B cell (primary cell): ENCODE measurements around the gene TMEM201. TPM values are rescaled to one million over a fixed set of nuclear protein-coding genes. Genes with fewer than 3 reads are reported as not detected.

Experiments used
- ATAC-seq: fragments of 200-7000 bp; cut with Tn5 transposase; one replicate; pipeline ENCODE4 v1.10.0; 2021; ENCODE audit warnings: low read depth, mild to moderate bottlenecking, moderate number of reproducible peaks, moderate library complexity
- CTCF ChIA-PET: fragments of 350-600 bp; sonication (Branson Sonifier 250); formaldehyde crosslinking; loops from one replicate; lab custom pipeline; 2021; ENCODE audit warnings: antibody characterized with exemption, inconsistent platforms; lab: Charles Lee
- POLR2A ChIA-PET: fragments of 350-600 bp; sonication (Branson Sonifier 250); formaldehyde crosslinking; loops from one replicate; lab custom pipeline; 2021; ENCODE audit warnings: antibody characterized with exemption; lab: Charles Lee
- DNase-seq: peaks from one replicate; pipeline ENCODE4 v3.0.0; 2013
- H2AFZ ChIP-seq: 2 replicates; pipeline ENCODE4 v1.6.1; 2012; ENCODE audit warnings: mild to moderate bottlenecking, low read depth, low read length; ENCODE audit not compliant: insufficient read depth, poor library complexity, severe bottlenecking
- H3K27ac ChIP-seq, 2 donors: 1 replicate in 1 of 2; 2 replicates in 1 of 2; pipeline ENCODE4 v1.5.1; 2012 to 2013; ENCODE audit warnings: low read length in 2 of 2, mild to moderate bottlenecking in 2 of 2, moderate library complexity in 1 of 2
- H3K27me3 ChIP-seq, 4 experiments: fragments of 200-600 bp in 1 of 4; sonication (generic) in 1 of 4; replicated peaks in 1 of 4; 1 replicate in 2 of 4; 2 replicates in 2 of 4; pipeline versions ENCODE4 v1.6.1 to v1.7.0; 2013 to 2016; ENCODE audit warnings: low read length in 3 of 4, mild to moderate bottlenecking in 2 of 4, mixed read lengths in 1 of 4, moderate library complexity in 1 of 4; ENCODE audit not compliant: insufficient read depth in 4 of 4, control insufficient read depth in 3 of 4; ENCODE audit errors: control extremely low read depth in 1 of 4
- H3K36me3 ChIP-seq, 2 experiments: replicated peaks in 1 of 2; 1 replicate in 1 of 2; 2 replicates in 1 of 2; pipeline versions ENCODE4 v1.6.1 to v1.7.1; 2013; ENCODE audit warnings: low read length in 1 of 2; ENCODE audit not compliant: insufficient read depth in 2 of 2, control insufficient read depth in 1 of 2; ENCODE audit errors: control extremely low read depth in 1 of 2, extremely low read depth in 1 of 2
- H3K4me1 ChIP-seq, 2 donors: fragments of 200-600 bp in 1 of 2; sonication (generic) in 1 of 2; 1 replicate in 1 of 2; 2 replicates in 1 of 2; pipeline versions ENCODE4 v1.5.1 to v1.6.1; 2013 to 2017; ENCODE audit warnings: low read length in 2 of 2; ENCODE audit not compliant: control insufficient read depth in 2 of 2, insufficient read depth in 2 of 2
- H3K4me2 ChIP-seq: replicated peaks from 2 replicates; pipeline ENCODE3; 2012; ENCODE audit warnings: mild to moderate bottlenecking, low read depth, low read length; ENCODE audit not compliant: poor library complexity, severe bottlenecking
- H3K4me3 ChIP-seq, 5 experiments: fragments of 200-600 bp in 1 of 5; sonication (generic) in 1 of 5; 1 replicate in 3 of 5; 2 replicates in 2 of 5; pipeline versions ENCODE4 v1.5.1 to v1.7.0; 2011 to 2016; ENCODE audit warnings: low read length in 4 of 5, mild to moderate bottlenecking in 4 of 5, low read depth in 2 of 5, control low read depth in 1 of 5, moderate library complexity in 1 of 5; ENCODE audit not compliant: insufficient read depth in 1 of 5; ENCODE audit errors: control extremely low read depth in 1 of 5, extremely low read depth in 1 of 5
- H3K79me2 ChIP-seq: fragments of 200-600 bp; sonication (generic); one replicate; pipeline ENCODE4 v1.6.0; 2016; ENCODE audit warnings: low read length; ENCODE audit not compliant: control insufficient read depth, insufficient read depth
- H3K9ac ChIP-seq: fragments of 200-600 bp; sonication (generic); 2 replicates; pipeline ENCODE4 v1.6.1; 2017; ENCODE audit warnings: mild to moderate bottlenecking, low read length, moderate library complexity
- H3K9me3 ChIP-seq, 3 donors: one replicate each; pipeline versions ENCODE4 v1.6.1 to v1.7.1; 2013; ENCODE audit warnings: low read length in 2 of 3; ENCODE audit not compliant: control insufficient read depth in 2 of 3, insufficient read depth in 1 of 3; ENCODE audit errors: control extremely low read depth in 1 of 3
- H4K20me1 ChIP-seq: 2 replicates; pipeline ENCODE4 v1.6.0; 2012; ENCODE audit warnings: mild to moderate bottlenecking, low read length; ENCODE audit not compliant: insufficient read depth, control insufficient read depth, poor library complexity, severe bottlenecking
- H3K27ac Mint-ChIP-seq: one replicate; pipeline ENCODE4 v1.8.0; 2021; ENCODE audit warnings: mixed read lengths
- H3K27me3 Mint-ChIP-seq: one replicate; pipeline ENCODE4 v1.8.0; 2021; ENCODE audit warnings: mixed read lengths
- H3K4me1 Mint-ChIP-seq: one replicate; pipeline ENCODE4 v1.8.0; 2021; ENCODE audit warnings: mixed read lengths
- H3K4me3 Mint-ChIP-seq: one replicate; pipeline ENCODE4 v1.8.0; 2021; ENCODE audit warnings: mixed read lengths
- H3K9me3 Mint-ChIP-seq: one replicate; pipeline ENCODE4 v1.8.0; 2022; ENCODE audit warnings: mixed read lengths; ENCODE audit not compliant: insufficient read depth
- CTCF ChIP-seq: fragments of 200-600 bp; IDR thresholded peaks from one replicate; pipeline ENCODE4 v1.8.0; 2022; ENCODE audit warnings: antibody characterized with exemption, mild to moderate bottlenecking
- EZH2 ChIP-seq: IDR thresholded peaks from 2 replicates; pipeline ENCODE4 v1.6.1; 2012; ENCODE audit warnings: borderline replicate concordance, low read depth, mild to moderate bottlenecking, moderate library complexity, low read length; ENCODE audit not compliant: insufficient read depth, poor library complexity, severe bottlenecking
- WGBS: methylation state at CpG from one replicate; pipeline ENCODE4 v1.1.5; 2013; ENCODE audit warnings: missing lambda C conversion rate; ENCODE audit not compliant: insufficient coverage; 5-methylcytosine and 5-hydroxymethylcytosine counted together
- intact Hi-C: fragments of 100-400 bp; cut with micrococcal nuclease; formaldehyde crosslinking; loops from one replicate; pipeline ENCODE4 v1.10.0; 2022
- polyA plus RNA-seq: library from polyadenylated mRNA; depleted of rRNA; stranded (reverse); fragments of >200 nt; gene quantifications from 2 replicates; pipeline ENCODE4 v1.2.3, GENCODE V29; 2012
- total RNA-seq, 2 donors: library from RNA; stranded (reverse); fragments of 120-200 nt in 1 of 2; gene quantifications; 1 replicate in 1 of 2; 2 replicates in 1 of 2; pipeline versions ENCODE4 v1.2.3 to v1.2.4, GENCODE V29; 2013 to 2022

TMEM201 gene
- total and polyA plus RNA-seq, 2 donors (not counting 1 experiment from before 2014, with no cell fraction given): 6.5 to 9.1 TPM

DNA sequence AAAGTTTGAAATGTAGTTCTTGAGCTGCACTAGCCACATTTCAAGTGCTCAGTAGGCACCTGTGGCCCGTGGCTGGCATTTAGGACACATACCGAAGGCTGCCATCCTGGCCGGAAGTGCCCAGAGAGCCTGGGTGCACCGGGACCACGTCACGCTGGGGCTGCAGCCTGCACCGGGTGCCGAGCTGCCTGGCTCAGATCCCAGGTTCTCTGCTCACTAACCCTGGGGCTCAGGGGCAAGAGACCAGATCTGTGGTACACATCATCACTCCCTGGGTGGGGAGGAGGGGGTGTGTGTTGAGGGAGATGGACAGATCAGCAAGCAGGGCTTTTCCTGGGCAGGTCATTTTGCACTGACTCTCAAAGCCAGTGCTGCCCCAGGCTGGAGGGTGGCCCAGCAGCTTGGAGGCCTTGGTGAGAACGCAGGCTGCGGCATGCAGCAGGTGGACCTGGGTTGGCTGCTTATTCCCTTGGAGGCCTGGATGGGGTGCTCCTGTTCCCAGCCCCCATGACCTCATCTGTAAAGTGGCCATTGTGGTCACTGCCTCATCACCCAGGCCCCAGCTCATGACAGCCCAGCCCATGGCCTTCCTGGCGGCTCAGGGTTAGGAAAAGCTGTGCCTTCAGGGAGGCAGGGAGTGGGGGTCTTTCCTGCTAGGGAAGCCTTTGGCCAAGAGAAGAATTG lies 23.6 kb downstream of the TMEM201 start:
- ChIA-PET CTCF (interaction anchor here (1.5 to 7.2 kb wide), 3 partner anchors 23 to 254 kb away, joined by 3 to 150 read pairs (median 4); no protein-coding TSS in a partner anchor), POLR2A (no interaction called here)
- Mint-ChIP-seq H3K4me3 (no peak overlapping the region), H3K9me3 (no peaks in the 10 kb centered on the region), H3K27me3 (no peaks in the 10 kb centered on the region), H3K27ac (no peak overlapping the region), H3K4me1 (peaks cover 2% of the 10 kb centered on the region)
- no peak for DNase-seq
- TF ChIP-seq CTCF (no peak), EZH2 (no peak)
- no peak overlapping the region for H2AFZ ChIP-seq
- no peak overlapping the region for H3K9ac ChIP-seq
- H3K4me3 ChIP-seq: no peak overlapping the region
- no peak for ATAC-seq
- no peaks in the 10 kb centered on the region for H3K27me3 ChIP-seq
- no peaks in the 10 kb centered on the region for H3K9me3 ChIP-seq
- peaks cover 4 to 9% of the 10 kb centered on the region in 2 donors for H3K4me1 ChIP-seq
- H3K79me2 ChIP-seq: peaks cover 10% of the 10 kb centered on the region
- intact Hi-C loops: no loop called here
- peaks cover 0 to 15% of the 10 kb centered on the region in 2 experiments for H3K36me3 ChIP-seq
- WGBS: 100% methylated on average over 7 of the region's 11 CpGs
- H3K27ac ChIP-seq: no peak overlapping the region
- no peak overlapping the region for H3K4me2 ChIP-seq
- H4K20me1 ChIP-seq: no peaks in the 10 kb centered on the region
